CD14-positive monocyte (primary cell): Measurements from ENCODE around the gene SPATA2L. TPM values are rescaled to one million over a fixed set of nuclear protein-coding genes. Genes with fewer than 3 reads are reported as not detected.

ENCODE experiments used
- DNase-seq, 3 donors: peaks; one replicate each; pipeline ENCODE4 v3.0.0-alpha.2; 2011 to 2022
- H2AFZ ChIP-seq: 2 replicates; pipeline ENCODE4 v1.6.0; 2012; ENCODE audit warnings: mild to moderate bottlenecking, low read depth, low read length, inconsistent platforms; ENCODE audit not compliant: insufficient read depth, poor library complexity, severe bottlenecking
- H3K27ac ChIP-seq, 2 donors: 1 replicate in 1 of 2; 2 replicates in 1 of 2; pipeline ENCODE4 v1.5.1; 2012 to 2013; ENCODE audit warnings: low read length in 2 of 2, control low read depth in 1 of 2, inconsistent platforms in 1 of 2, low read depth in 1 of 2, mild to moderate bottlenecking in 1 of 2
- H3K27me3 ChIP-seq, 2 donors: one replicate each; pipeline versions ENCODE4 v1.6.0 to v1.6.1; 2011 to 2013; ENCODE audit warnings: low read length in 2 of 2; ENCODE audit not compliant: control insufficient read depth in 2 of 2, insufficient read depth in 2 of 2
- H3K36me3 ChIP-seq, 2 donors: replicated peaks in 1 of 2; 1 replicate in 1 of 2; 2 replicates in 1 of 2; pipeline versions ENCODE4 v1.5.1 to v1.6.1; 2012 to 2013; ENCODE audit warnings: low read length in 2 of 2, control low read depth in 1 of 2, inconsistent platforms in 1 of 2, mild to moderate bottlenecking in 1 of 2; ENCODE audit not compliant: insufficient read depth in 2 of 2, control insufficient read depth in 1 of 2
- H3K4me1 ChIP-seq, 2 donors: 1 replicate in 1 of 2; 2 replicates in 1 of 2; pipeline versions ENCODE4 v1.5.1 to v1.6.1; 2012 to 2013; ENCODE audit warnings: low read length in 2 of 2, control low read depth in 1 of 2, inconsistent platforms in 1 of 2, mild to moderate bottlenecking in 1 of 2, moderate library complexity in 1 of 2; ENCODE audit not compliant: insufficient read depth in 2 of 2, control insufficient read depth in 1 of 2
- H3K4me2 ChIP-seq: replicated peaks from 2 replicates; pipeline ENCODE3; 2012; ENCODE audit warnings: low read length, moderate library complexity, mild to moderate bottlenecking; ENCODE audit not compliant: poor library complexity, severe bottlenecking; ENCODE audit errors: extremely low read depth
- H3K4me3 ChIP-seq, 3 experiments: fragments of 200-600 bp in 1 of 3; sonication (generic) in 1 of 3; replicated peaks in 1 of 3; 1 replicate in 2 of 3; 2 replicates in 1 of 3; pipeline ENCODE4 v1.5.1; 2011 to 2013; ENCODE audit warnings: low read length in 3 of 3, mild to moderate bottlenecking in 3 of 3, control low read depth in 2 of 3, low read depth in 2 of 3, inconsistent platforms in 1 of 3, moderate library complexity in 1 of 3
- H3K79me2 ChIP-seq: 2 replicates; pipeline ENCODE4 v1.6.0; 2012; ENCODE audit warnings: mild to moderate bottlenecking, control low read depth, inconsistent platforms, low read length, moderate library complexity; ENCODE audit not compliant: insufficient read depth
- H3K9ac ChIP-seq: 2 replicates; pipeline ENCODE4 v1.6.0; 2017; ENCODE audit warnings: low read length, mild to moderate bottlenecking; ENCODE audit not compliant: insufficient read depth, poor library complexity, severe bottlenecking
- H3K9me3 ChIP-seq, 2 donors: replicated peaks in 1 of 2; 1 replicate in 1 of 2; 2 replicates in 1 of 2; pipeline versions ENCODE4 v1.5.1 to v1.6.1; 2012 to 2013; ENCODE audit warnings: low read length in 2 of 2, control low read depth in 1 of 2; ENCODE audit not compliant: control insufficient read depth in 1 of 2, insufficient read depth in 1 of 2
- H4K20me1 ChIP-seq: 2 replicates; pipeline ENCODE4 v1.6.0; 2012; ENCODE audit warnings: mild to moderate bottlenecking, low read length, control low read depth, moderate library complexity; ENCODE audit not compliant: insufficient read depth
- H3K27ac Mint-ChIP-seq, 7 donors: one replicate each; pipeline ENCODE4 v1.8.0; 2020; ENCODE audit warnings: mild to moderate bottlenecking in 7 of 7, mixed read lengths in 7 of 7, moderate library complexity in 6 of 7, inconsistent platforms in 2 of 7
- H3K27me3 Mint-ChIP-seq, 3 donors: one replicate each; pipeline ENCODE4 v1.8.0; 2021 to 2022; ENCODE audit warnings: low read depth in 3 of 3, mild to moderate bottlenecking in 3 of 3, mixed read lengths in 3 of 3, moderate library complexity in 3 of 3, inconsistent platforms in 1 of 3
- H3K36me3 Mint-ChIP-seq, 2 donors: one replicate each; pipeline ENCODE4 v1.8.0; 2020; ENCODE audit warnings: mixed read lengths in 2 of 2, inconsistent platforms in 1 of 2, mild to moderate bottlenecking in 1 of 2
- H3K4me1 Mint-ChIP-seq: one replicate; pipeline ENCODE4 v1.8.0; 2020; ENCODE audit warnings: mild to moderate bottlenecking, mixed read lengths
- H3K4me3 Mint-ChIP-seq, 2 donors: one replicate each; pipeline ENCODE4 v1.8.0; 2020; ENCODE audit warnings: mild to moderate bottlenecking in 2 of 2, mixed read lengths in 2 of 2, moderate library complexity in 1 of 2
- H3K9me3 Mint-ChIP-seq, 7 donors: one replicate each; pipeline ENCODE4 v1.8.0; 2020 to 2022; ENCODE audit warnings: mixed read lengths in 7 of 7, mild to moderate bottlenecking in 6 of 7, moderate library complexity in 6 of 7, inconsistent platforms in 2 of 7
- WGBS: methylation state at CpG from one replicate; pipeline ENCODE4 v1.1.5; 2013; ENCODE audit warnings: missing lambda C conversion rate; ENCODE audit not compliant: insufficient coverage; 5-methylcytosine and 5-hydroxymethylcytosine counted together
- intact Hi-C, 2 donors: fragments of 100-400 bp; cut with micrococcal nuclease; formaldehyde crosslinking; loops; one replicate each; pipeline versions ENCODE4 v1.15.0 to v1.15.1; 2023
- polyA plus RNA-seq, 3 donors: library from polyadenylated mRNA; depleted of rRNA in 1 of 3; unstranded in 2 of 3; stranded (reverse) in 1 of 3; fragments of 300-500 nt in 2 of 3; fragments of >200 nt in 1 of 3; fragmentation: Illumina TruSeq in 2 of 3; gene quantifications; 1 replicate in 2 of 3; 2 replicates in 1 of 3; pipeline ENCODE4 v1.2.3, GENCODE V29; 2012 to 2021
- TF ChIP-seq, protein P1 (sequence below): fragments of 200-600 bp; IDR thresholded peaks from one replicate; pipeline ENCODE4 v1.8.0; 2022; ENCODE audit warnings: antibody characterized with exemption, mild to moderate bottlenecking

Gene SPATA2L
- polyA plus RNA-seq, 3 donors: 10.0 to 17.6 (median 15.1) TPM

DNA sequence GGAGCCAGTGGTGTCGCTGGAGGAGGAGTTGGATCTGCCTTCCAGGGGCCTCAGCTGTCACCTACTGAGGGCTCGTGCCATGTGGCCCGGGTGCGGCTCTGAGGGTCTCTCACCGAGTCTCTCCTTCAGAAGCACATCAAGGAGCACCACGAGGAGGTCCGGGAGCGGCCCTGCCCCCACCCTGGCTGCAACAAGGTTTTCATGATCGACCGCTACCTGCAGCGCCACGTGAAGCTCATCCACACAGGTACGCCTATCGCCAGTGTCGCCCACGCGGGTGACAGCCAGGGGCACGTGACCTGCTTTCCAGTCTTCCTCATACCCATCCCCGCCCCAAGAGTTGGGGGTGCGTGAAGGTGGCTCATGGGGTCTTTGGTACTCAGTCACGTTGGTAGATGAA is 32.3 kb upstream of the SPATA2L start:
- Histone ChIP-seq H3K9me3 (no peaks in the 10 kb centered on the region), H3K4me2 (no peak overlapping the region), H3K27me3 (no peaks in the 10 kb centered on the region), H4K20me1 (peaks cover 100% of the 10 kb centered on the region), H3K4me1 (no peaks in the 10 kb centered on the region), H2AFZ (no peak overlapping the region), H3K4me3 (no peak overlapping the region), H3K79me2 (peaks cover 44% of the 10 kb centered on the region), H3K9ac (no peak overlapping the region), H3K36me3 (peaks cover 97 to 100% of the 10 kb centered on the region in 2 donors), H3K27ac (no peak overlapping the region)
- H3K9me3 Mint-ChIP-seq: peaks cover 0 to 2% (median 0%) of the 10 kb centered on the region in 7 donors
- H3K4me3 Mint-ChIP-seq: no peak overlapping the region
- H3K36me3 Mint-ChIP-seq: peaks cover 86 to 99% of the 10 kb centered on the region in 2 donors
- intact Hi-C loops: no loop called here
- peak overlapping the region in 2 of 7 donors; percentile 41 to 54 for H3K27ac Mint-ChIP-seq
- WGBS: 100% methylated on average over 10 of the region's 21 CpGs
- peaks cover 2% of the 10 kb centered on the region for H3K4me1 Mint-ChIP-seq
- DNase-seq: no peak
- TF ChIP-seq, protein P1, sequence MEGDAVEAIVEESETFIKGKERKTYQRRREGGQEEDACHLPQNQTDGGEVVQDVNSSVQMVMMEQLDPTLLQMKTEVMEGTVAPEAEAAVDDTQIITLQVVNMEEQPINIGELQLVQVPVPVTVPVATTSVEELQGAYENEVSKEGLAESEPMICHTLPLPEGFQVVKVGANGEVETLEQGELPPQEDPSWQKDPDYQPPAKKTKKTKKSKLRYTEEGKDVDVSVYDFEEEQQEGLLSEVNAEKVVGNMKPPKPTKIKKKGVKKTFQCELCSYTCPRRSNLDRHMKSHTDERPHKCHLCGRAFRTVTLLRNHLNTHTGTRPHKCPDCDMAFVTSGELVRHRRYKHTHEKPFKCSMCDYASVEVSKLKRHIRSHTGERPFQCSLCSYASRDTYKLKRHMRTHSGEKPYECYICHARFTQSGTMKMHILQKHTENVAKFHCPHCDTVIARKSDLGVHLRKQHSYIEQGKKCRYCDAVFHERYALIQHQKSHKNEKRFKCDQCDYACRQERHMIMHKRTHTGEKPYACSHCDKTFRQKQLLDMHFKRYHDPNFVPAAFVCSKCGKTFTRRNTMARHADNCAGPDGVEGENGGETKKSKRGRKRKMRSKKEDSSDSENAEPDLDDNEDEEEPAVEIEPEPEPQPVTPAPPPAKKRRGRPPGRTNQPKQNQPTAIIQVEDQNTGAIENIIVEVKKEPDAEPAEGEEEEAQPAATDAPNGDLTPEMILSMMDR: no peak
- peaks cover 0 to 4% (median 1%) of the 10 kb centered on the region in 3 donors for H3K27me3 Mint-ChIP-seq

DNA sequence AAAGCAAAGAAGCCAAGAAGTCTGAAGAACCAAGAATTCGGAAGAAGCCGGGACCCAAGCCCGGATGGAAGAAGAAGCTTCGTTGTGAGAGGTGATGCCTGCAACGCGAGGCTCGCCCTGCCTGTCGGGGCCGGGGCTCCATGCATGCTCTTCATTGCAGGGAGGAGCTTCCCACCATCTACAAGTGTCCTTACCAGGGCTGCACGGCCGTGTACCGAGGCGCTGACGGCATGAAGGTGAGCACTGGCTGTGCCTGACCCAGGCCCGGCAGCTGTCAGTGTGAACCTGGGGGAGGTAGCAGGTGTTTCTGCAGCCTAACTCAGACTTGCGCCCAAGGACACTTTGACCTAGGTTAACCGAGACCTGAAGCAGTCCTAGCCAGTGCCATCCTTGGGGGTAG is 31.8 kb upstream of the SPATA2L start:
- H3K9me3 ChIP-seq: no peaks in the 10 kb centered on the region
- Mint-ChIP-seq H3K27ac (peak overlapping the region in 4 of 7 donors; percentile 14 to 70 (median 30)), H3K36me3 (peaks cover 83 to 99% of the 10 kb centered on the region in 2 donors), H3K4me3 (no peak overlapping the region), H3K9me3 (peaks cover 0 to 2% (median 0%) of the 10 kb centered on the region in 7 donors), H3K27me3 (peaks cover 0 to 4% (median 1%) of the 10 kb centered on the region in 3 donors), H3K4me1 (peaks cover 2% of the 10 kb centered on the region)
- TF ChIP-seq, protein P1: no peak
- H3K36me3 ChIP-seq: peaks cover 95 to 99% of the 10 kb centered on the region in 2 donors
- no peak overlapping the region for H3K9ac ChIP-seq
- H3K4me2 ChIP-seq: no peak overlapping the region
- H3K27ac ChIP-seq: peak overlapping the region in 1 of 2 donors; percentile 45
- no peak overlapping the region for H3K4me3 ChIP-seq
- no peaks in the 10 kb centered on the region for H3K27me3 ChIP-seq
- H3K79me2 ChIP-seq: peaks cover 44% of the 10 kb centered on the region
- no peaks in the 10 kb centered on the region for H3K4me1 ChIP-seq
- H2AFZ ChIP-seq: no peak overlapping the region
- intact Hi-C loops: no loop called here
- DNase-seq: no peak
- peaks cover 99% of the 10 kb centered on the region for H4K20me1 ChIP-seq
- WGBS: 87% methylated on average over 11 of the region's 17 CpGs
